A673 (cell line): ENCODE data around the gene SKAP1. TPM values are rescaled to one million over a fixed set of nuclear protein-coding genes. Genes with fewer than 3 reads are reported as not detected.

Experiments
- BruUV-seq: library from RNA; stranded (reverse); fragments of 400-500 nt; replicated peaks from 2 replicates; lab custom pipeline; 2021; lab: Mats Ljungman, UMichigan
- CTCF ChIA-PET: fragments of 300-600 bp; sonication (Branson Sonifier 250); formaldehyde crosslinking; loops from one replicate; lab custom pipeline; 2022; ENCODE audit warnings: antibody characterized with exemption; lab: Charles Lee
- POLR2A ChIA-PET: fragments of 300-600 bp; sonication (Branson Sonifier 250); formaldehyde crosslinking; loops from one replicate; lab custom pipeline; 2022; ENCODE audit warnings: antibody characterized with exemption; ENCODE audit not compliant: low non-redundant PET; lab: Charles Lee
- DNase-seq: peaks from one replicate; pipeline ENCODE4 v3.0.0-alpha.2; 2015; ENCODE audit warnings: low spot score
- H3K27ac ChIP-seq: fragments of 200-600 bp; sonication (generic); 2 replicates; pipeline ENCODE4 v1.5.1; 2016; ENCODE audit warnings: mixed run types, low read depth, mild to moderate bottlenecking, mixed read lengths, antibody characterized with exemption, low read length; ENCODE audit not compliant: poor library complexity, severe bottlenecking
- H3K27me3 ChIP-seq: fragments of 200-600 bp; sonication (generic); replicated peaks from 2 replicates; pipeline ENCODE4 v1.6.1; 2017; ENCODE audit warnings: mixed run types, low read depth, mild to moderate bottlenecking, mixed read lengths, antibody characterized with exemption, low read length; ENCODE audit not compliant: insufficient read depth, poor library complexity
- H3K36me3 ChIP-seq: fragments of 200-600 bp; sonication (generic); 2 replicates; pipeline ENCODE4 v1.6.1; 2016; ENCODE audit warnings: mixed run types, mild to moderate bottlenecking, mixed read lengths, antibody characterized with exemption, low read length; ENCODE audit not compliant: insufficient read depth, poor library complexity, severe bottlenecking
- H3K4me1 ChIP-seq: fragments of 200-600 bp; sonication (generic); 2 replicates; pipeline ENCODE4 v1.6.1; 2017; ENCODE audit warnings: mixed run types, mild to moderate bottlenecking, mixed read lengths, antibody characterized with exemption, low read length; ENCODE audit not compliant: insufficient read depth, poor library complexity, severe bottlenecking
- H3K4me3 ChIP-seq: fragments of 200-600 bp; sonication (generic); 2 replicates; pipeline ENCODE4 v1.5.1; 2016; ENCODE audit warnings: low read depth, mixed run types, mild to moderate bottlenecking, mixed read lengths, low read length; ENCODE audit not compliant: poor library complexity, severe bottlenecking
- H3K9me3 ChIP-seq: fragments of 200-600 bp; sonication (generic); 2 replicates; pipeline ENCODE4 v1.6.1; 2016; ENCODE audit warnings: mixed run types, low read depth, mild to moderate bottlenecking, mixed read lengths, antibody characterized with exemption, low read length; ENCODE audit not compliant: poor library complexity, severe bottlenecking
- EZH2 ChIP-seq: fragments of 200-600 bp; sonication (generic); IDR thresholded peaks from 2 replicates; pipeline ENCODE4 v1.6.1; 2017; ENCODE audit warnings: borderline replicate concordance, low read depth, mild to moderate bottlenecking, mixed read lengths, antibody characterized with exemption, low read length; ENCODE audit not compliant: poor library complexity, severe bottlenecking
- intact Hi-C: fragments of 100-400 bp; cut with micrococcal nuclease; formaldehyde crosslinking; loops from one replicate; pipeline ENCODE4 v1.10.0; 2022; ENCODE audit not compliant: unreplicated experiment
- total RNA-seq: library from RNA; stranded (reverse); gene quantifications from 2 replicates; pipeline ENCODE4 v1.2.3, GENCODE V29; 2021
- TF ChIP-seq, protein P1 (sequence below): fragments of 300-800, 200-600 bp; sonication (generic); conservative IDR thresholded peaks from 2 replicates; pipeline ENCODE4 v1.5.1; 2017; ENCODE audit warnings: low read depth, mild to moderate bottlenecking, antibody characterized with exemption, low read length, moderate library complexity, mixed read lengths

The SKAP1 gene
- total RNA-seq, 1 experiment from 2014 or later, result not detected

DNA sequence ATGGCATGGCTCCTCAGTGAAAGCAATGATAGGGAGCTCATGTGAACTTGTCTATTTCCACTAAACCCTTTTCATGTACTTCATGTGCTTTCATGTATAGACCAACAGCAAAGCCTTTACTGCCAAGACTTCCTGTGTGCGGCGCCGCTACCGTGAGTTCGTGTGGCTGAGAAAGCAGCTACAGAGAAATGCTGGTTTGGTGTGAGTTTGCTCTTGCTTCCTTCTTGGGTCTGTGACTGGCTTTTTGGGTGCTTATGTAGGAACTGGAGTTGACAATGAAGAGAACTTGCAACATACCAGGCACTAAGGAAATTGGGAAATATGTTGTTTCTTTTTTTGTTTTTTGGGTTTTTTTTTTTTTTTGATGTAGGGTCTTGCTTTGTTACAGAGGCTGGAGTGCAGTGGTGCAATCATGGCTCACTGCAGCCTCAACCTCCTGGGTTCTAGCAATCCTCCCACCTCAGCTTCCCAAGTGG, 316.8 kb downstream of the SKAP1 start:
- Histone ChIP-seq H3K9me3 (no peaks in the 10 kb centered on the region), H3K4me1 (peaks cover 26% of the 10 kb centered on the region), H3K27ac (no peak overlapping the region), H3K27me3 (no peaks in the 10 kb centered on the region), H3K4me3 (no peak overlapping the region), H3K36me3 (peaks cover 3% of the 10 kb centered on the region)
- POLR2A ChIA-PET, result no interaction called here
- no TSS peak for BruUV-seq
- no peak for TF ChIP-seq EZH2
- TF ChIP-seq, protein P1, sequence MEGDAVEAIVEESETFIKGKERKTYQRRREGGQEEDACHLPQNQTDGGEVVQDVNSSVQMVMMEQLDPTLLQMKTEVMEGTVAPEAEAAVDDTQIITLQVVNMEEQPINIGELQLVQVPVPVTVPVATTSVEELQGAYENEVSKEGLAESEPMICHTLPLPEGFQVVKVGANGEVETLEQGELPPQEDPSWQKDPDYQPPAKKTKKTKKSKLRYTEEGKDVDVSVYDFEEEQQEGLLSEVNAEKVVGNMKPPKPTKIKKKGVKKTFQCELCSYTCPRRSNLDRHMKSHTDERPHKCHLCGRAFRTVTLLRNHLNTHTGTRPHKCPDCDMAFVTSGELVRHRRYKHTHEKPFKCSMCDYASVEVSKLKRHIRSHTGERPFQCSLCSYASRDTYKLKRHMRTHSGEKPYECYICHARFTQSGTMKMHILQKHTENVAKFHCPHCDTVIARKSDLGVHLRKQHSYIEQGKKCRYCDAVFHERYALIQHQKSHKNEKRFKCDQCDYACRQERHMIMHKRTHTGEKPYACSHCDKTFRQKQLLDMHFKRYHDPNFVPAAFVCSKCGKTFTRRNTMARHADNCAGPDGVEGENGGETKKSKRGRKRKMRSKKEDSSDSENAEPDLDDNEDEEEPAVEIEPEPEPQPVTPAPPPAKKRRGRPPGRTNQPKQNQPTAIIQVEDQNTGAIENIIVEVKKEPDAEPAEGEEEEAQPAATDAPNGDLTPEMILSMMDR, result no peak
- intact Hi-C loops, result no loop called here
- CTCF ChIA-PET, result no interaction called here
- no peak for DNase-seq

DNA sequence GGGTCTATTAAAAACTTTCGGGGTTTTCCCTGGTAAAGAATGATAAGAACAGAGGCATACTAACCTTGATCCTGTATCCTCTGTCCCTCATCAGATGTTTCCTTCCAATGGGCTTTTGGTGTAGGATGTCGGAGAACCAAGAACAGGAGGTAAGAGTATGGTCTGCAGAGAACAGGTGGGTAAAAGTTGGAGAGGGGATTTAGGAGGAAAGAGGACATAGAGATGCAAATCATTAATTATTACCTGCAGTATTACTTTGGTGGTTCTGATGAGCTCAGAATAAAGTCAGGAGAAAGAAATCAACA, 318.1 kb downstream of the SKAP1 start:
- intact Hi-C loops, result no loop called here
- TF ChIP-seq, protein P1, result no peak
- no peak for TF ChIP-seq EZH2
- H3K4me1 ChIP-seq, result peaks cover 26% of the 10 kb centered on the region
- CTCF ChIA-PET, result interaction anchor here (0.6 kb wide), 1 partner anchor 162 kb away, joined by 3 read pairs; no protein-coding TSS in a partner anchor
- BruUV-seq, result no TSS peak
- H3K36me3 ChIP-seq, result peaks cover 3% of the 10 kb centered on the region
- POLR2A ChIA-PET, result interaction anchor here (0.5 kb wide), 1 partner anchor 21 kb away, joined by 4 read pairs; no protein-coding TSS in a partner anchor
- no peak overlapping the region for H3K27ac ChIP-seq
- no peaks in the 10 kb centered on the region for H3K9me3 ChIP-seq
- H3K4me3 ChIP-seq, result no peak overlapping the region
- no peak for DNase-seq
- no peaks in the 10 kb centered on the region for H3K27me3 ChIP-seq

- no peaks in the 10 kb centered on the region for H3K27me3 ChIP-seq
- ChIA-PET CTCF (no interaction called here), POLR2A (no interaction called here)
- peaks cover 26% of the 10 kb centered on the region for H3K4me1 ChIP-seq
- no peaks in the 10 kb centered on the region for H3K9me3 ChIP-seq
- intact Hi-C loops, result no loop called here
- H3K27ac ChIP-seq, result no peak overlapping the region
- H3K4me3 ChIP-seq, result no peak overlapping the region
- no TSS peak for BruUV-seq
- peaks cover 3% of the 10 kb centered on the region for H3K36me3 ChIP-seq
- DNase-seq, result no peak
- TF ChIP-seq EZH2, result no peak
- TF ChIP-seq, protein P1, result no peak
These were observed 319.3 kb downstream of the SKAP1 start for GRCh38 chr17:48110761-48111160.
